Measurements from ENCODE around the gene ICAM5. TPM values are rescaled to one million over a fixed set of nuclear protein-coding genes. Genes with fewer than 3 reads are reported as not detected.

ICAM5 gene
- total and polyA plus RNA-seq, 9 of the 15 experiments (the other 6 are each of a cell fraction or from before 2014, with no cell fraction given), result 0.10 to 114 (median 13.7) TPM

- TF ChIP-seq, protein P1, sequence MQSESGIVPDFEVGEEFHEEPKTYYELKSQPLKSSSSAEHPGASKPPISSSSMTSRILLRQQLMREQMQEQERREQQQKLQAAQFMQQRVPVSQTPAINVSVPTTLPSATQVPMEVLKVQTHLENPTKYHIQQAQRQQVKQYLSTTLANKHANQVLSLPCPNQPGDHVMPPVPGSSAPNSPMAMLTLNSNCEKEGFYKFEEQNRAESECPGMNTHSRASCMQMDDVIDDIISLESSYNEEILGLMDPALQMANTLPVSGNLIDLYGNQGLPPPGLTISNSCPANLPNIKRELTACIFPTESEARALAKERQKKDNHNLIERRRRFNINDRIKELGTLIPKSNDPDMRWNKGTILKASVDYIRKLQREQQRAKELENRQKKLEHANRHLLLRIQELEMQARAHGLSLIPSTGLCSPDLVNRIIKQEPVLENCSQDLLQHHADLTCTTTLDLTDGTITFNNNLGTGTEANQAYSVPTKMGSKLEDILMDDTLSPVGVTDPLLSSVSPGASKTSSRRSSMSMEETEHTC (IDR thresholded peaks at IDR 0.05), result peak; percentile 49; the same call in 1 of the 2 replicates
- no peak for TF ChIP-seq CHD4 (IDR thresholded peaks at IDR 0.05; ENCODE audit: insufficient read depth, insufficient replicate concordance, low read depth, low read length, poor library complexity, severe bottlenecking)
- peak; percentile 96 for TF ChIP-seq KHSRP (IDR thresholded peaks at IDR 0.05)
- no peak for TF ChIP-seq ZNF324 (CRISPR knock-in tag; IDR thresholded peaks at IDR 0.05)
- TF ChIP-seq JUN (IDR thresholded peaks at IDR 0.05; ENCODE audit: borderline replicate concordance, low read depth, low read length), result peak; percentile 84
- no peak; the same call in 1 of the 2 replicates for TF ChIP-seq JUN (CRISPR knock-in tag; IDR thresholded peaks at IDR 0.05; ENCODE audit: borderline replicate concordance)
- TF ChIP-seq ZNF282 (CRISPR knock-in tag; IDR thresholded peaks at IDR 0.05), result no peak
- no peak for TF ChIP-seq SMAD1 (IDR thresholded peaks at IDR 0.05; ENCODE audit: low read depth, low read length, partially characterized antibody)
- TF ChIP-seq MEF2D (tag; conservative IDR thresholded peaks at IDR 0.05; ENCODE audit: low read depth), result no peak
- TF ChIP-seq, protein P2, sequence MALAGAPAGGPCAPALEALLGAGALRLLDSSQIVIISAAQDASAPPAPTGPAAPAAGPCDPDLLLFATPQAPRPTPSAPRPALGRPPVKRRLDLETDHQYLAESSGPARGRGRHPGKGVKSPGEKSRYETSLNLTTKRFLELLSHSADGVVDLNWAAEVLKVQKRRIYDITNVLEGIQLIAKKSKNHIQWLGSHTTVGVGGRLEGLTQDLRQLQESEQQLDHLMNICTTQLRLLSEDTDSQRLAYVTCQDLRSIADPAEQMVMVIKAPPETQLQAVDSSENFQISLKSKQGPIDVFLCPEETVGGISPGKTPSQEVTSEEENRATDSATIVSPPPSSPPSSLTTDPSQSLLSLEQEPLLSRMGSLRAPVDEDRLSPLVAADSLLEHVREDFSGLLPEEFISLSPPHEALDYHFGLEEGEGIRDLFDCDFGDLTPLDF (CRISPR knock-in tag; IDR thresholded peaks at IDR 0.05), result peak; percentile 46; the same call in 1 of the 2 replicates
- TF ChIP-seq, protein P3, sequence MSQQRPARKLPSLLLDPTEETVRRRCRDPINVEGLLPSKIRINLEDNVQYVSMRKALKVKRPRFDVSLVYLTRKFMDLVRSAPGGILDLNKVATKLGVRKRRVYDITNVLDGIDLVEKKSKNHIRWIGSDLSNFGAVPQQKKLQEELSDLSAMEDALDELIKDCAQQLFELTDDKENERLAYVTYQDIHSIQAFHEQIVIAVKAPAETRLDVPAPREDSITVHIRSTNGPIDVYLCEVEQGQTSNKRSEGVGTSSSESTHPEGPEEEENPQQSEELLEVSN (IDR thresholded peaks at IDR 0.05; ENCODE audit: borderline replicate concordance in 1 of 2, extremely low read depth in 1 of 2, insufficient read depth in 1 of 2, insufficient read length in 1 of 2, low read depth in 1 of 2, low read length in 1 of 2, poor library complexity in 1 of 2, severe bottlenecking in 1 of 2), result peak; percentile 72 to 74
- no peak for TF ChIP-seq MTF1 (CRISPR knock-in tag; IDR thresholded peaks at IDR 0.05; ENCODE audit: borderline replicate concordance)
- no peak for TF ChIP-seq PHB2 (IDR thresholded peaks at IDR 0.05; ENCODE audit: low read depth)
- TF ChIP-seq RBM17 (IDR thresholded peaks at IDR 0.05; ENCODE audit: borderline replicate concordance, low read depth, low read length), result no peak
- TF ChIP-seq SMAD2 (IDR thresholded peaks at IDR 0.05; ENCODE audit: low read depth, low read length), result 0 out of 2 replicates have a peak, but pooled peaks have one; percentile 26
- TF ChIP-seq ZNF778 (CRISPR knock-in tag; IDR thresholded peaks at IDR 0.05), result no peak
- TF ChIP-seq TCF7 (IDR thresholded peaks at IDR 0.05; ENCODE audit: borderline replicate concordance), result no peak
- peak; percentile 68 for TF ChIP-seq ZBTB7A (IDR thresholded peaks at IDR 0.05; ENCODE audit: borderline replicate concordance, control insufficient read depth, low read depth, low read length)
- no peak for TF ChIP-seq HSF4 (CRISPR knock-in tag; IDR thresholded peaks at IDR 0.05; ENCODE audit: borderline replicate concordance)
- TF ChIP-seq NCOA2 (IDR thresholded peaks at IDR 0.05; ENCODE audit: partially characterized antibody in 2 of 2), result no peak
- TF ChIP-seq MTA3 (IDR thresholded peaks at IDR 0.05; ENCODE audit: borderline replicate concordance), result peak; percentile 87
- no peak for TF ChIP-seq ZNF175 (CRISPR knock-in tag; IDR thresholded peaks at IDR 0.05; ENCODE audit: low read depth)
- TF ChIP-seq ZBTB17 (CRISPR knock-in tag; IDR thresholded peaks at IDR 0.05), result peak; percentile 71; the same call in 1 of the 2 replicates
Observed at GRCh38 chr19:10251792-10252694, 37.7 kb upstream of the ICAM5 start, which contains the start of gene MRPL4 (continued).

Data from K562 (cell line).